ENCODE results near the gene SPDYE8.
"Not testable (repeated sequence)": the region's sequence is repeated elsewhere in the genome, so short reads cannot be mapped to it uniquely, and the experiment has no call there.

SPDYE8 gene

GRCh38 chr7:73029666-73030065, at the start of gene SPDYE8:
Gene SPDYE8 (minus strand): TSS chr7:73029766. CDS start chr7:73027966, 1,800 bp downstream.
- DNase-seq: not testable (repeated sequence)

GRCh38 chr7:73057811-73058210, 28.2 kb upstream of the SPDYE8 start, which contains the start of gene SPDYE11:
Gene SPDYE11 (minus strand): TSS chr7:73057911. CDS start chr7:73056111, 1,800 bp downstream.
- not testable (repeated sequence) for DNase-seq

- peak; percentile 13 for DNase-seq
Measured at GRCh38 chr7:73006491-73006890, 23.1 kb downstream of the SPDYE8 start.

- peak; percentile 92 for DNase-seq
Measured at GRCh38 chr7:73005693-73006447, 23.7 kb downstream of the SPDYE8 start.

GRCh38 chr7:73005356-73005692, 24.2 kb downstream of the SPDYE8 start:
- not testable (repeated sequence) for DNase-seq

GRCh38 chr7:72997887-72998468, 31.6 kb downstream of the SPDYE8 start:
- DNase-seq: not testable (repeated sequence)

- DNase-seq: not testable (repeated sequence)
Measured at GRCh38 chr7:72997447-72997846, 32.1 kb downstream of the SPDYE8 start.

- not testable (repeated sequence) for DNase-seq
Measured at GRCh38 chr7:72995484-72995883, 34.1 kb downstream of the SPDYE8 start.

GRCh38 chr7:72990146-72990913, 39.2 kb downstream of the SPDYE8 start:
- not testable (repeated sequence) for DNase-seq

- not testable (repeated sequence) for DNase-seq
Measured at GRCh38 chr7:72982084-72982483, 47.5 kb downstream of the SPDYE8 start.

- DNase-seq: not testable (repeated sequence)
Measured at GRCh38 chr7:72980382-72980781, 49.2 kb downstream of the SPDYE8 start.

GRCh38 chr7:72976434-72976833, 53.1 kb downstream of the SPDYE8 start:
- not testable (repeated sequence) for DNase-seq

- peak; percentile 30 for DNase-seq
Measured at GRCh38 chr7:72975656-72976286, 53.8 kb downstream of the SPDYE8 start.

GRCh38 chr7:72974781-72975180, 54.8 kb downstream of the SPDYE8 start:
- not testable (repeated sequence) for DNase-seq

- not testable (repeated sequence) for DNase-seq
Measured at GRCh38 chr7:72971505-72971904, 58.1 kb downstream of the SPDYE8 start.

Measured in right hindlimb (tissue), 1 donor.